Thyroid gland (tissue), 4 donors: ENCODE data around the gene KRT32.

Experiments used
- POLR2A ChIP-seq, 2 donors: fragments of 450-650 bp; IDR thresholded peaks; one replicate each; pipeline ENCODE4 v1.6.1; 2017; ENCODE audit warnings: antibody characterized with exemption in 2 of 2, mild to moderate bottlenecking in 2 of 2, moderate library complexity in 1 of 2
- TF ChIP-seq, protein P1 (sequence below), 6 experiments: fragments of 200-600 bp in 3 of 6; fragments of 450-650 bp in 3 of 6; sonication (generic) in 3 of 6; IDR thresholded peaks; one replicate each; pipeline ENCODE4 v1.5.1; 2016 to 2019; ENCODE audit warnings: antibody characterized with exemption in 6 of 6, mild to moderate bottlenecking in 2 of 6, inconsistent platforms in 1 of 6, moderate library complexity in 1 of 6

DNA sequence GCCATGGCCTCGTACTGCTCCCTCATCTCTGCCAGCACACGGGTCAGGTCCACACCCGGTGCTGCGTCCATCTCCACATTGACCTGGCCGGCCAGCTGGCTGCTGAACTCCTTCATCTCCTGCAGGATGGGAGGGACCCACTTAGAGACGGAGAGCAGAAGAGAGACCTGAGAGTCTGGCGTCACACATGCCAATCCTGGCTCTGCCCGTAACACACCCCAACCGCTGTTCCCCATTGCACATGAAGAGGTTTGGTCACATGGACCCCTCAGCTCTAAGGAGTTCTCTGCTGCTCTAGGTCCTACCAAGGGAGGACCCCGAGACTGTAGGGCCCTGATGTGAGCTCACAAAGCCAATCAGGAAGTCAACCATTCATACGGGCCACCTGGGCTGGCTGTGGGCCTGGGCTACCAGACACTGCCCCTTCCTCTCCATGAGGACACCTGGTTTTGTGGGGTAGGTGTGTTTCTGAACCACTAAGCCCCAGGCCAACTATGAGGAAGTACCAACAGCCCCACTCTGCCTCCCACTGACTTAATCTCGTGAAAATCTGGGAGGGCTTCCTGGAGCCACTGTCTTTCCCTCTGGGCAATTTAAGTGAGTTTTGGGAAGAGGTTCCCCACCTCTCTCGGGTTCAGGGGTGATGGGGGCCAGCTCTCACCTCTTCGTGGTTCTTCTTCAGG is 49.1 kb upstream of the KRT32 start:
- TF ChIP-seq, protein P1, sequence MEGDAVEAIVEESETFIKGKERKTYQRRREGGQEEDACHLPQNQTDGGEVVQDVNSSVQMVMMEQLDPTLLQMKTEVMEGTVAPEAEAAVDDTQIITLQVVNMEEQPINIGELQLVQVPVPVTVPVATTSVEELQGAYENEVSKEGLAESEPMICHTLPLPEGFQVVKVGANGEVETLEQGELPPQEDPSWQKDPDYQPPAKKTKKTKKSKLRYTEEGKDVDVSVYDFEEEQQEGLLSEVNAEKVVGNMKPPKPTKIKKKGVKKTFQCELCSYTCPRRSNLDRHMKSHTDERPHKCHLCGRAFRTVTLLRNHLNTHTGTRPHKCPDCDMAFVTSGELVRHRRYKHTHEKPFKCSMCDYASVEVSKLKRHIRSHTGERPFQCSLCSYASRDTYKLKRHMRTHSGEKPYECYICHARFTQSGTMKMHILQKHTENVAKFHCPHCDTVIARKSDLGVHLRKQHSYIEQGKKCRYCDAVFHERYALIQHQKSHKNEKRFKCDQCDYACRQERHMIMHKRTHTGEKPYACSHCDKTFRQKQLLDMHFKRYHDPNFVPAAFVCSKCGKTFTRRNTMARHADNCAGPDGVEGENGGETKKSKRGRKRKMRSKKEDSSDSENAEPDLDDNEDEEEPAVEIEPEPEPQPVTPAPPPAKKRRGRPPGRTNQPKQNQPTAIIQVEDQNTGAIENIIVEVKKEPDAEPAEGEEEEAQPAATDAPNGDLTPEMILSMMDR (IDR thresholded peaks at IDR 0.05) = no peak
- no peak for TF ChIP-seq POLR2A (IDR thresholded peaks at IDR 0.05)
